ENCODE measurements around the gene PON1. TPM values are rescaled to one million over a fixed set of nuclear protein-coding genes. Genes with fewer than 3 reads are reported as not detected.

PON1 gene
- total RNA-seq, 1 donor from 2014 or later: not detected

DNA sequence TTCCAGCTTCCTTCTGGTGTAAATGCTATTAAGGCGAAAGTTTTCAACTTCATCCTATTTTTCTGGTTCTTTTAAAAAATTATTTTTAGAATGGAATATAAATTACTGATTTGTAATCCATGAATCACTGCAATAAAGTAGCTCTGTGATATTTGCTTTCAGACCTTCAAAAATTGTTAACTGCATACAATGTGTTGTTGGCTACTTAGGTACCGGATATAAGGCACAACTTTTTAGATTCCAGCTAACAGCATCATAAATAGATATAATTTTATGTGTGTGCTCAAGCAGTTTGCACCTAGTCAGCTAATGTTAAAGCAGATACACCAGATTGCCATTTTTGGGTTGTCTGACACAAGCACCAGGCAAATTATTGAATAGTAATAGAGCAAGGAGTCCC, 58.7 kb downstream of the PON1 start:
- H3K4me1 Mint-ChIP-seq (ENCODE audit: low read depth): peaks cover 6% of the 10 kb centered on the region
- no peaks in the 10 kb centered on the region for H3K9me3 Mint-ChIP-seq (ENCODE audit: low read depth)
- no peak for DNase-seq (ENCODE audit: low spot score)
- H3K27me3 Mint-ChIP-seq (ENCODE audit: low read depth): no peaks in the 10 kb centered on the region
- no peak overlapping the region for H3K4me3 Mint-ChIP-seq (ENCODE audit: unreplicated experiment)
- no peak overlapping the region for H3K27ac Mint-ChIP-seq (ENCODE audit: unreplicated experiment)
- TF ChIP-seq, protein P1, sequence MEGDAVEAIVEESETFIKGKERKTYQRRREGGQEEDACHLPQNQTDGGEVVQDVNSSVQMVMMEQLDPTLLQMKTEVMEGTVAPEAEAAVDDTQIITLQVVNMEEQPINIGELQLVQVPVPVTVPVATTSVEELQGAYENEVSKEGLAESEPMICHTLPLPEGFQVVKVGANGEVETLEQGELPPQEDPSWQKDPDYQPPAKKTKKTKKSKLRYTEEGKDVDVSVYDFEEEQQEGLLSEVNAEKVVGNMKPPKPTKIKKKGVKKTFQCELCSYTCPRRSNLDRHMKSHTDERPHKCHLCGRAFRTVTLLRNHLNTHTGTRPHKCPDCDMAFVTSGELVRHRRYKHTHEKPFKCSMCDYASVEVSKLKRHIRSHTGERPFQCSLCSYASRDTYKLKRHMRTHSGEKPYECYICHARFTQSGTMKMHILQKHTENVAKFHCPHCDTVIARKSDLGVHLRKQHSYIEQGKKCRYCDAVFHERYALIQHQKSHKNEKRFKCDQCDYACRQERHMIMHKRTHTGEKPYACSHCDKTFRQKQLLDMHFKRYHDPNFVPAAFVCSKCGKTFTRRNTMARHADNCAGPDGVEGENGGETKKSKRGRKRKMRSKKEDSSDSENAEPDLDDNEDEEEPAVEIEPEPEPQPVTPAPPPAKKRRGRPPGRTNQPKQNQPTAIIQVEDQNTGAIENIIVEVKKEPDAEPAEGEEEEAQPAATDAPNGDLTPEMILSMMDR (IDR thresholded peaks at IDR 0.05): no peak
- H3K36me3 Mint-ChIP-seq (ENCODE audit: low read depth): no peaks in the 10 kb centered on the region

DNA sequence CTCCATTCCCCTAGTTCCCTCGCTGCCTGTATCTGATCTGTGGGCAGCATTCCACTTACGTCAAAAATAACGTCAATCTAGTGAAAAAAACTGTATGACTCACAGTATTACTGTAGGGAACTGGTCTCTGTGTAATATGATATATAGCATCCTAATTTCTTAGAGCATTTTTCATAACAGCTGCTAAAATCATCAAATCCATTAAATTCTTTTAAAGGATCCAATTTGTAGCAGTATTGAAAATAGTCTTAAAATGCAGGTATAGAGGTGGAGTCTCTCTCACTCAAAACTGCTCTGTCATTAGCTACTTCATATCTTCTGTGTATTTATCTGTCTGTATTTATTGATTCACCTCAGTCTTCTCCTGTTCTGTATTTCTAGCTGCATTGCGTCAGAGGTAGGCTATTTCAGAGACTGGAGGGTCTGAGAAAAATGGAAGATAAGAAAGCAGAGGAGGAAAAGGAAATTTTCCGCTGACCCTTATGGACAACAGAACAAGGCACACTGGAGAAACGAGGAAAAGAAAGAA, 59.9 kb downstream of the PON1 start:
- no peaks in the 10 kb centered on the region for H3K27me3 Mint-ChIP-seq (ENCODE audit: low read depth)
- H3K36me3 Mint-ChIP-seq (ENCODE audit: low read depth): no peaks in the 10 kb centered on the region
- TF ChIP-seq, protein P1 (IDR thresholded peaks at IDR 0.05): no peak
- DNase-seq (ENCODE audit: low spot score): no peak
- peaks cover 6% of the 10 kb centered on the region for H3K4me1 Mint-ChIP-seq (ENCODE audit: low read depth)
- no peak overlapping the region for H3K27ac Mint-ChIP-seq (ENCODE audit: unreplicated experiment)
- no peak overlapping the region for H3K4me3 Mint-ChIP-seq (ENCODE audit: unreplicated experiment)
- H3K9me3 Mint-ChIP-seq (ENCODE audit: low read depth): no peaks in the 10 kb centered on the region

DNA sequence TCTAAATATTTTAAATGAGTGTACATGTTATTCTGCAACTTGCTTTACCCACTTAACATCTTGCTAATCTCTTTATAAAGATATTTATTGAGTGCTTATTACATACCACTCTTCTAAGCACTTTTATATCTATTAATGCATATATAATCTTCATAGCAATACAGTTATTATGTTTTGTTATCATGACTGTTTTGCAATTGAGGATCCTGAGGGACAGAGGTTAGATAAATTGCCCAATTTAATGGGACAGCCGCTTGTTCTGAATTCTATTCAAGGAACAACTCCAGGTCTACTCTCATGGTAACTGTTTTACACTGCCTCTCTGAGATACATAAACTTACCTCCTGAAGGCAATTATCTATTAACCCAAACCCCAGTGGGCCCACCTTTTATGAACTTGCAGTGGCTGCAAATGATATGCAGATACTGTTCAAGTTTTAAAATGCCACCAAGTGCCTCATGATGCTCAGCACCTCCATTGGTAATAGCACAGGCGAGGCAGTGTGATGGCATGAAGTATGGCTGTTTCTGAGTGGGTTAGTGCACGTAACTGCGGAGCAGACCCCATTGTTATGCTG, 60.5 kb downstream of the PON1 start:
- TF ChIP-seq, protein P1 (IDR thresholded peaks at IDR 0.05): no peak
- H3K4me1 Mint-ChIP-seq (ENCODE audit: low read depth): peaks cover 6% of the 10 kb centered on the region
- H3K27me3 Mint-ChIP-seq (ENCODE audit: low read depth): no peaks in the 10 kb centered on the region
- no peaks in the 10 kb centered on the region for H3K9me3 Mint-ChIP-seq (ENCODE audit: low read depth)
- no peak overlapping the region for H3K27ac Mint-ChIP-seq (ENCODE audit: unreplicated experiment)
- H3K4me3 Mint-ChIP-seq (ENCODE audit: unreplicated experiment): no peak overlapping the region
- no peak for DNase-seq (ENCODE audit: low spot score)
- no peaks in the 10 kb centered on the region for H3K36me3 Mint-ChIP-seq (ENCODE audit: low read depth)

DNA sequence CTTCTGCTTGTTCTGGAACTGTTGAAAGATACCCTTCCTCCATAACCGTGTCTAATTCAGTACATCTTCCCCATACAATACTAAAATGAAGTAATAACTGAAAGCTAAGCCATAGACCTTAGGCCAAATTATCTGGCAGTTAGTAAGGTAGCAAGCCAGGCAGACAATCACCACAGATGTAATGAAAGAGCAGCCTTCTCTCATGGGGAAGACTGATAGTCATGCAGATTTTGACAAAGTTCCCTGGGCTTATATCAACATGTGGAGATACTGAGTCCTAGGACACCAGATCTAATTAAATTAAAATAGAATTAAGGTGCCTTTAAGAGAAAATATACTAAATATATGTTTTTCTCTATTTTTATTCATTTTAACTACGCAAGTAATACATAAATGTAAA, 61.5 kb downstream of the PON1 start:
- Mint-ChIP-seq H3K27me3 (ENCODE audit: low read depth) (no peaks in the 10 kb centered on the region), H3K4me1 (ENCODE audit: low read depth) (peaks cover 6% of the 10 kb centered on the region), H3K9me3 (ENCODE audit: low read depth) (no peaks in the 10 kb centered on the region), H3K36me3 (ENCODE audit: low read depth) (no peaks in the 10 kb centered on the region), H3K4me3 (ENCODE audit: unreplicated experiment) (no peak overlapping the region), H3K27ac (ENCODE audit: unreplicated experiment) (no peak overlapping the region)
- TF ChIP-seq, protein P1 (IDR thresholded peaks at IDR 0.05): no peak
- no peak for DNase-seq (ENCODE audit: low spot score)

DNA sequence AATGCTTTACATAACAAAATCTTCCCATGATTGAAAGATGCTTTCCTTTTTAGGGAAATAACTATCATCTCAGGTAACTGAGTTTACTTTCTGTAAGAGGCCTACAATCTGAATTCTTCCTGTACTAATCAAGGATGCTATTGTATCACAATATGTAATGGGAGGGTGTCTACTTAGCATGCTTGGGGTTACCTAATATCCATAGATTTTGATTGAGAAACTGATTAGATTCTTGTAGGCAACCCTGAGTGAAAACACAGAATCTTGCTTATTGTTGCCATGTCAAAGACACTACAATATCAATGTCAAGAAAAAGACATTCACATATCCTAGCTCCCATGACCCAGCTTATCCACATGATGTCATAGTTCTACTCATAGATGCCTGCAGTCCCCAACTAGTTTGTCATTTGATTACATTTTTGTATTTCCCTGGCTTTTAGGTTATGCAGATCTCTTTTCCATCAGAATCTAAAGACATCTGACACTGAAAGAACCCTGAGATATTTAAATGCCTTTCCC, 62.4 kb downstream of the PON1 start:
- H3K27ac Mint-ChIP-seq (ENCODE audit: unreplicated experiment): no peak overlapping the region
- TF ChIP-seq, protein P1 (IDR thresholded peaks at IDR 0.05): no peak
- H3K36me3 Mint-ChIP-seq (ENCODE audit: low read depth): no peaks in the 10 kb centered on the region
- no peak overlapping the region for H3K4me3 Mint-ChIP-seq (ENCODE audit: unreplicated experiment)
- H3K4me1 Mint-ChIP-seq (ENCODE audit: low read depth): peaks cover 6% of the 10 kb centered on the region
- no peaks in the 10 kb centered on the region for H3K9me3 Mint-ChIP-seq (ENCODE audit: low read depth)
- H3K27me3 Mint-ChIP-seq (ENCODE audit: low read depth): no peaks in the 10 kb centered on the region
- no peak for DNase-seq (ENCODE audit: low spot score)
